ENCODE data around the gene CBX6.
"Not testable (repeated sequence)": the region's sequence is repeated elsewhere in the genome, so short reads cannot be mapped to it uniquely, and the experiment has no call there.

The CBX6 gene

DNA sequence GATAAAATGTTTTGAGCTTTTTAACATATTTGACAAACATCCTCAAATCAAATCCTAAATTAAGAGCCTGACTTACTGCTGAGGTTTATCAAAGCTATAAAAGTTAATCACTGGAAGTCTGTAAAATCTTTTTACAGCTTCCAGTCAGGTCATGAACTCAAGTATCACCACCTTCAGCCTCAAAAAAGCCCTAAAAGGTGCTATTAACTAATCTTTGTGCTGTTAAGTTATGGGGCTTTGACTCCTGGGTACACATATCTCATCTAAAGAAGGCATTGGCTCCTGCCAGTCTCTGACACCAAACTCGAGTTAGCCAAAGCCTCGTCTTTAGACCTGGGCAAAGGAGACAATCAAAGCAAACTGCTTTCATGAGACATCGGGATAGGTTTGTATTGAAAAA is 34.0 kb upstream of the CBX6 start:
- TF ChIP-seq, protein P1, sequence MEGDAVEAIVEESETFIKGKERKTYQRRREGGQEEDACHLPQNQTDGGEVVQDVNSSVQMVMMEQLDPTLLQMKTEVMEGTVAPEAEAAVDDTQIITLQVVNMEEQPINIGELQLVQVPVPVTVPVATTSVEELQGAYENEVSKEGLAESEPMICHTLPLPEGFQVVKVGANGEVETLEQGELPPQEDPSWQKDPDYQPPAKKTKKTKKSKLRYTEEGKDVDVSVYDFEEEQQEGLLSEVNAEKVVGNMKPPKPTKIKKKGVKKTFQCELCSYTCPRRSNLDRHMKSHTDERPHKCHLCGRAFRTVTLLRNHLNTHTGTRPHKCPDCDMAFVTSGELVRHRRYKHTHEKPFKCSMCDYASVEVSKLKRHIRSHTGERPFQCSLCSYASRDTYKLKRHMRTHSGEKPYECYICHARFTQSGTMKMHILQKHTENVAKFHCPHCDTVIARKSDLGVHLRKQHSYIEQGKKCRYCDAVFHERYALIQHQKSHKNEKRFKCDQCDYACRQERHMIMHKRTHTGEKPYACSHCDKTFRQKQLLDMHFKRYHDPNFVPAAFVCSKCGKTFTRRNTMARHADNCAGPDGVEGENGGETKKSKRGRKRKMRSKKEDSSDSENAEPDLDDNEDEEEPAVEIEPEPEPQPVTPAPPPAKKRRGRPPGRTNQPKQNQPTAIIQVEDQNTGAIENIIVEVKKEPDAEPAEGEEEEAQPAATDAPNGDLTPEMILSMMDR (IDR thresholded peaks at IDR 0.05; ENCODE audit: control extremely low read depth, extremely low read depth, low read depth, missing control alignments), result no peak
- CTCF ChIA-PET, result no interaction called here
- no peak for DNase-seq (ENCODE audit: extremely low spot score)
- POLR2A ChIA-PET, result no interaction called here

- POLR2A ChIA-PET; DNase-seq (ENCODE audit: extremely low spot score): not testable (repeated sequence)
Measured at GRCh38 chr22:38904052-38904617, 32.1 kb upstream of the CBX6 start.

GRCh38 chr22:38901111-38901641 is 29.2 kb upstream of the CBX6 start:
- TF ChIP-seq, protein P1 (IDR thresholded peaks at IDR 0.05; ENCODE audit: control extremely low read depth, extremely low read depth, low read depth, missing control alignments), result no peak
- DNase-seq (ENCODE audit: extremely low spot score), result no peak
- ChIA-PET POLR2A (no interaction called here), CTCF (interaction anchor here (1.1 kb wide), 1 partner anchor 102 kb away, joined by 3 read pairs; no protein-coding TSS in a partner anchor)

More at GRCh38 chr22:38904052-38904617, 32.1 kb upstream of the CBX6 start:
- CTCF ChIA-PET, result interaction anchor here (0.8 kb wide), 1 partner anchor 26 kb away, joined by 3 read pairs; no protein-coding TSS in a partner anchor

DNA sequence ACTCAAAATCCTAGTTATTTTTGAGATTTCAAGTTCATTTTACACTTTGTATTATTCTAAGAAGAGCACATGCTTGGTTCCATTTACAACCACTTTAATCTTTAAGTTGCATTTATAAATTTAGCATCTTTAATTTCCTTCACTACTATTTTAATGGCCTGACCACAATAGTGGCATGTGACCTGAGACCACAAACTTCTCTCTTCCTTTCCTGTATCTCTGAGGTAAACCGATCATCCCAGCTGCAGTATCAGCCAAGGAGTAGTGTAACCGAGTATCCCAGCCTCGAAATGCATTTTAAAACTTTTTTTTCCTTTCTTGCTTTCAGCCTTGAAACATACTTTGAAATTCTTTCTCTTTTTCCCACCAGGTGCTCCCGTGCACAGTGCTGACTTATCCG is 28.7 kb upstream of the CBX6 start:
- DNase-seq (ENCODE audit: extremely low spot score), result no peak
- POLR2A ChIA-PET, result no interaction called here
- TF ChIP-seq, protein P1 (IDR thresholded peaks at IDR 0.05; ENCODE audit: control extremely low read depth, extremely low read depth, low read depth, missing control alignments), result no peak
- CTCF ChIA-PET, result interaction anchor here (1.1 kb wide), 1 partner anchor 102 kb away, joined by 3 read pairs; no protein-coding TSS in a partner anchor

DNA sequence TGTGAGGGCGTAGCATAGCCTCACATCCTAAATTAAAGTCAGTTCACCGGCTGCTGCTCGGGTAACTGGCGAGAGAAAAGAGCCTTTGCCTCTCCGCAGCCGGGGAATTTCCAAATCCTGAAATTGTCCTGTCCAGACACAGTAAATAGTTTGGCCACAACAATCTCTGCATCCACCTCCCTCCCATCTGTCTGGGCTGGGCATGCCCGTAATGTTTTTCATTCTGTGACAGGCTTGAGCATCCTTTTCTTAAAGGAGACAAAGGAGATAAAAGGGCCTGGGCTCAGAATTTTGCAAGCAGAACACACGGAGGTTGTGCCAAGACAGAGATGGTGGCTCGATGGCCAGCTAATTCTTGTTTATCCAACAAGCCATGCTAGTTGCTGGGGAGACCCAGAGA is 19.2 kb upstream of the CBX6 start:
- CTCF ChIA-PET, result interaction anchor here (2.2 kb wide), 1 partner anchor 22 kb away, joined by 6 read pairs; no protein-coding TSS in a partner anchor
- TF ChIP-seq, protein P1 (IDR thresholded peaks at IDR 0.05; ENCODE audit: control extremely low read depth, extremely low read depth, low read depth, missing control alignments), result no peak
- no peak for DNase-seq (ENCODE audit: extremely low spot score)
- POLR2A ChIA-PET, result no interaction called here

- TF ChIP-seq, protein P1 (IDR thresholded peaks at IDR 0.05; ENCODE audit: control extremely low read depth, extremely low read depth, low read depth, missing control alignments), result no peak
- ChIA-PET POLR2A (no interaction called here), CTCF (interaction anchor here (0.8 to 2.2 kb wide), 2 partner anchors 9 to 21 kb away, joined by 3 to 6 read pairs; no protein-coding TSS in a partner anchor)
- no peak for DNase-seq (ENCODE audit: extremely low spot score)
Measured at GRCh38 chr22:38890377-38890776, 18.4 kb upstream of the CBX6 start.

- DNase-seq (ENCODE audit: extremely low spot score), result no peak
- TF ChIP-seq, protein P1 (IDR thresholded peaks at IDR 0.05; ENCODE audit: control extremely low read depth, extremely low read depth, low read depth, missing control alignments), result no peak
- POLR2A ChIA-PET, result no interaction called here
- CTCF ChIA-PET, result interaction anchor here (2.1 kb wide), 1 partner anchor 16 kb away, joined by 13 read pairs; the partner anchor contains the start of gene CBX6
Measured at GRCh38 chr22:38886333-38886732, 14.3 kb upstream of the CBX6 start.

Data from GM10248 (cell line).